ENCODE data around the gene CD99. TPM values are rescaled to one million over a fixed set of nuclear protein-coding genes. Genes with fewer than 3 reads are reported as not detected.

The CD99 gene
- polyA plus RNA-seq, 3 donors, result 159 to 217 (median 184) TPM

DNA sequence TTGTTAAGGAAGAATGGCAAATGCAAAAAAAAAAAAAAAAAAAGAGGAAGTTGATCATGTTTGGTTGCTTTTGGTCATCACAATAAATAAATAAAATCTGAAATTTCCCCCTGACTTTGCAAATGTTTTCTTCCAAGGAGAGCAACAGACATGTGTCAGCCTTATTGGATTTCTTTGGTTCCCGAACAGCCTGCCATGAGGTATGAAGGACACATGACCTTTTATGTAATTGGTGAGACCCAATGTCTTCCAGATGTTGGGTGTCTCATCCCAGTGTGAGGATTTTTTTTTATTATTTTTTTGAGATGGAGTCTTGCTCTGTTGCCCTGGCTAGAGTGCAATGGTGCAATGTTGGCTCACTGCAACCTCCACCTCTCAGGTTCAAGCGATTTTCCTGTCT, 24.6 kb upstream of the CD99 start:
- no peak overlapping the region for H3K4me3 Mint-ChIP-seq
- Histone ChIP-seq H3K4me2 (replicated peaks; ENCODE audit: extremely low read depth, low read length, poor library complexity, severe bottlenecking) (no peak overlapping the region), H3K36me3 (replicated peaks in 1 of 2; ENCODE audit: control insufficient read depth in 1 of 2, insufficient read depth in 2 of 2, low read length in 2 of 2) (no peaks in the 10 kb centered on the region), H3K4me3 (replicated peaks in 1 of 3; ENCODE audit: low read depth in 2 of 3, low read length in 3 of 3) (no peak overlapping the region), H3K9ac (ENCODE audit: insufficient read depth, low read length, poor library complexity, severe bottlenecking) (no peak overlapping the region), H2AFZ (ENCODE audit: insufficient read depth, low read depth, low read length, poor library complexity, severe bottlenecking) (no peak overlapping the region), H4K20me1 (ENCODE audit: insufficient read depth, low read length) (no peaks in the 10 kb centered on the region), H3K9me3 (replicated peaks in 1 of 2; ENCODE audit: control insufficient read depth in 1 of 2, insufficient read depth in 1 of 2, low read length in 2 of 2) (no peaks in the 10 kb centered on the region), H3K27me3 (ENCODE audit: control insufficient read depth in 2 of 2, insufficient read depth in 2 of 2, low read length in 2 of 2) (no peaks in the 10 kb centered on the region), H3K4me1 (ENCODE audit: control insufficient read depth in 1 of 2, insufficient read depth in 2 of 2, low read length in 2 of 2) (no peaks in the 10 kb centered on the region), H3K27ac (ENCODE audit: low read depth in 1 of 2, low read length in 2 of 2) (no peak overlapping the region), H3K79me2 (ENCODE audit: insufficient read depth, low read length) (no peaks in the 10 kb centered on the region)
- DNase-seq, result no peak
- H3K27me3 Mint-ChIP-seq (ENCODE audit: low read depth in 3 of 3), result peaks cover 1 to 2% (median 2%) of the 10 kb centered on the region in 3 donors
- intact Hi-C loops (cut with micrococcal nuclease), result no loop called here
- H3K27ac Mint-ChIP-seq, result no peak overlapping the region
- TF ChIP-seq, protein P1, sequence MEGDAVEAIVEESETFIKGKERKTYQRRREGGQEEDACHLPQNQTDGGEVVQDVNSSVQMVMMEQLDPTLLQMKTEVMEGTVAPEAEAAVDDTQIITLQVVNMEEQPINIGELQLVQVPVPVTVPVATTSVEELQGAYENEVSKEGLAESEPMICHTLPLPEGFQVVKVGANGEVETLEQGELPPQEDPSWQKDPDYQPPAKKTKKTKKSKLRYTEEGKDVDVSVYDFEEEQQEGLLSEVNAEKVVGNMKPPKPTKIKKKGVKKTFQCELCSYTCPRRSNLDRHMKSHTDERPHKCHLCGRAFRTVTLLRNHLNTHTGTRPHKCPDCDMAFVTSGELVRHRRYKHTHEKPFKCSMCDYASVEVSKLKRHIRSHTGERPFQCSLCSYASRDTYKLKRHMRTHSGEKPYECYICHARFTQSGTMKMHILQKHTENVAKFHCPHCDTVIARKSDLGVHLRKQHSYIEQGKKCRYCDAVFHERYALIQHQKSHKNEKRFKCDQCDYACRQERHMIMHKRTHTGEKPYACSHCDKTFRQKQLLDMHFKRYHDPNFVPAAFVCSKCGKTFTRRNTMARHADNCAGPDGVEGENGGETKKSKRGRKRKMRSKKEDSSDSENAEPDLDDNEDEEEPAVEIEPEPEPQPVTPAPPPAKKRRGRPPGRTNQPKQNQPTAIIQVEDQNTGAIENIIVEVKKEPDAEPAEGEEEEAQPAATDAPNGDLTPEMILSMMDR (IDR thresholded peaks at IDR 0.05), result no peak
- 100% methylated on average over 2 of the region's 2 CpGs for WGBS (ENCODE audit: insufficient coverage)
- peaks cover 4% of the 10 kb centered on the region for H3K4me1 Mint-ChIP-seq
- no peaks in the 10 kb centered on the region for H3K36me3 Mint-ChIP-seq
- H3K9me3 Mint-ChIP-seq, result no peaks in the 10 kb centered on the region

DNA sequence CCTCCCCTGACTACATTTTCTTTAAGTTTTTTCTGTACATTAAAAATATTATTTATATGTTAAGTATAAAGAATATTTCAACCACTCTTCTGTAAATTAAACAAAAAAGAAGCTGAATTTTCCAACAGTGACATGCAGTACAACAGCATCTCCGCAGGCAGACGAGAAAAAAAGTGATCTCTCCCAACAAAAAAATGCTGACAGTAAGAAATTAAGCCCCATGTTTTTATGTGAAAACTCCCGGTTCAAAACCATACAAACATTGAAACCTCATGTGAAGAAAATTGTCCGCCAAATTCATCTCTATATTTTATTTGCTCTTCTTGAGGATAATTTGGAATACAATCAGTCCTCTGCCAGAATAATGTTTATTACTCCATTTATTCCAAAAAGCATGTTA, 20.1 kb upstream of the CD99 start:
- no peak overlapping the region for H3K27ac ChIP-seq (ENCODE audit: low read depth in 1 of 2, low read length in 2 of 2)
- WGBS (ENCODE audit: insufficient coverage), result 100% methylated on average over 2 of the region's 4 CpGs
- Mint-ChIP-seq H3K27ac (no peak overlapping the region), H3K4me3 (no peak overlapping the region), H3K4me1 (peaks cover 2% of the 10 kb centered on the region), H3K27me3 (ENCODE audit: low read depth in 3 of 3) (peaks cover 4 to 7% (median 4%) of the 10 kb centered on the region in 3 donors), H3K9me3 (peaks cover 0 to 2% (median 0%) of the 10 kb centered on the region in 7 donors), H3K36me3 (no peaks in the 10 kb centered on the region)
- no peak overlapping the region for H3K4me2 ChIP-seq (replicated peaks; ENCODE audit: extremely low read depth, low read length, poor library complexity, severe bottlenecking)
- no peaks in the 10 kb centered on the region for H3K36me3 ChIP-seq (replicated peaks in 1 of 2; ENCODE audit: control insufficient read depth in 1 of 2, insufficient read depth in 2 of 2, low read length in 2 of 2)
- H4K20me1 ChIP-seq (ENCODE audit: insufficient read depth, low read length), result no peaks in the 10 kb centered on the region
- H3K27me3 ChIP-seq (ENCODE audit: control insufficient read depth in 2 of 2, insufficient read depth in 2 of 2, low read length in 2 of 2), result no peaks in the 10 kb centered on the region
- no peaks in the 10 kb centered on the region for H3K9me3 ChIP-seq (replicated peaks in 1 of 2; ENCODE audit: control insufficient read depth in 1 of 2, insufficient read depth in 1 of 2, low read length in 2 of 2)
- TF ChIP-seq, protein P1 (IDR thresholded peaks at IDR 0.05), result no peak
- no peak overlapping the region for H3K9ac ChIP-seq (ENCODE audit: insufficient read depth, low read length, poor library complexity, severe bottlenecking)
- no peak overlapping the region for H2AFZ ChIP-seq (ENCODE audit: insufficient read depth, low read depth, low read length, poor library complexity, severe bottlenecking)
- intact Hi-C loops (cut with micrococcal nuclease), result no loop called here
- no peaks in the 10 kb centered on the region for H3K4me1 ChIP-seq (ENCODE audit: control insufficient read depth in 1 of 2, insufficient read depth in 2 of 2, low read length in 2 of 2)
- no peak for DNase-seq
- H3K4me3 ChIP-seq (replicated peaks in 1 of 3; ENCODE audit: low read depth in 2 of 3, low read length in 3 of 3), result no peak overlapping the region
- H3K79me2 ChIP-seq (ENCODE audit: insufficient read depth, low read length), result no peaks in the 10 kb centered on the region

Measured in CD14-positive monocyte (primary cell).